SK-N-MC (cell line): Measurements from ENCODE around the gene SAMHD1.

Source experiments
- DNase-seq: peaks from one replicate; pipeline ENCODE4 v3.0.0-alpha.2; 2011; ENCODE audit warnings: low read depth, low spot score
- H3K27ac ChIP-seq: fragments of 200-600 bp; sonication (generic); 2 replicates; pipeline ENCODE4 v1.5.1; 2016; ENCODE audit warnings: mixed run types
- H3K36me3 ChIP-seq: fragments of 200-600 bp; sonication (generic); 2 replicates; pipeline ENCODE4 v1.6.1; 2017; ENCODE audit warnings: antibody characterized with exemption, low read length, mixed read lengths; ENCODE audit not compliant: insufficient read depth
- H3K4me3 ChIP-seq: fragments of 200-600 bp; sonication (generic); 2 replicates; pipeline ENCODE4 v1.5.1; 2016
- H3K9ac ChIP-seq: fragments of 200-600 bp; sonication (generic); 2 replicates; pipeline ENCODE4 v1.8.0; 2017; ENCODE audit warnings: mixed run types, mixed read lengths; ENCODE audit not compliant: insufficient read length
- H3K9me3 ChIP-seq: fragments of 200-600 bp; sonication (generic); 2 replicates; pipeline ENCODE4 v1.6.1; 2017; ENCODE audit warnings: low read depth, mild to moderate bottlenecking, antibody characterized with exemption, low read length, moderate library complexity, mixed read lengths
- EZH2 ChIP-seq: fragments of 200-600 bp; sonication (generic); IDR thresholded peaks from one replicate; pipeline ENCODE4 v1.6.1; 2017; ENCODE audit warnings: antibody characterized with exemption
- FOXP2 ChIP-seq: optimal IDR thresholded peaks from 2 replicates; pipeline ENCODE3; 2011; ENCODE audit warnings: mild to moderate bottlenecking, moderate library complexity; ENCODE audit not compliant: insufficient read depth; ENCODE audit errors: extremely low read length, control extremely low read depth
- POLR2AphosphoS5 ChIP-seq: IDR thresholded peaks from 2 replicates; pipeline ENCODE4 v1.6.1; 2012; ENCODE audit warnings: mild to moderate bottlenecking, low read depth, low read length, borderline replicate concordance

The SAMHD1 gene

DNA sequence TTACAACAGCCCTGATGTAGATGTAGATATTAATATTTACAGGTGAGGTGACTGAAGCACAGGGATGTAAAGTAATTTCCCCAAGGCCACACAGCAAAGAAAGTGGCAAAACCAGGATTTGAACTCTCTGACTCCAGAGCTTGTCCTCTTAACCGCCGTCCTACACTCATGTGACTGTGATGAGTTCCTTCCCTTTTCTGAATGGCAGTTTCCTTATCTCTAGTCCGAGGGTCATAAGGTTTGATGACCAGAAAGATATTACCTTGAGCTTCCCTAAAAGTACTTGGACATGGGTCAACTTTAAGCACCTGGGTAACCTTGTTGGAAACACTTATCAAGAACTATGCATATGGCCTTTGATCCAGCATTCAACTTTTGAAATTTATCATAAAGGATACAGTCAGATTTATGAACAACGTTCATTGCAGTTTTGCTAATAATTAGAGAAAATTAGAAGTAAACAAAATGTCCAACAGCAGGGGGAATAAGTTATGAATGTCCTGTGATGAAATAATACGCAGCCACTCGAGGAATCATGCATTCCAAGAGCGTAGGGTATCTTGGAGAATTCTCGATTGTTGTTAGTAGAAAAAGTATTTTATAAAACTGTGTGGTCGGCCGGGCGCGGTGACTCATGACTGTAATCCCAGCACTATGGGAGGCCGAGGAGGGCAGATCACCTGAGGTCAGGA is 77.9 kb downstream of the SAMHD1 start:
- H3K9ac ChIP-seq, result no peak overlapping the region
- H3K4me3 ChIP-seq, result no peak overlapping the region
- no peaks in the 10 kb centered on the region for H3K9me3 ChIP-seq
- no peak overlapping the region for H3K27ac ChIP-seq
- no peaks in the 10 kb centered on the region for H3K36me3 ChIP-seq
- TF ChIP-seq POLR2AphosphoS5, result no peak
- TF ChIP-seq FOXP2, result no peak
- no peak for TF ChIP-seq EZH2
- DNase-seq, result no peak

DNA sequence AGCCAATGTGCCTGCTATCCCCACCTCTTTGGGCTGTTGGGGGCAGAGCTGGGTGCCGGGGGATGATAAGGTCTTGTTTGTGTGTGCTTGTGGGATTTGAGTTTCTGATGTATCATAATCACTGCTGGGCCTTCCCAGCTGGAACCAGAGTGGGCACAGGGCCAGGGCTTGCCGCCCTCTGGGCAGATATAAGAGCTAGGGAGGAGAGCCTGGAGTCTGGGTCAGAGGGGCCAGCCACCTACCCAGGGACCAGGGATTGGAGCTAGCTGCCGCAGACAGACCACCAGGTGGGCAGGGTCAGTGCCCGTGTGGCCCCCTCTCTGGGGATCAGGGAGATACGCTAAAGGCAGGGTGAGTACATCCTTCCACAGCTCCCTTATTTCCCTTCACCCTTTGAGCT is 78.7 kb downstream of the SAMHD1 start:
- no peak overlapping the region for H3K4me3 ChIP-seq
- H3K9me3 ChIP-seq, result no peaks in the 10 kb centered on the region
- H3K36me3 ChIP-seq, result no peaks in the 10 kb centered on the region
- TF ChIP-seq FOXP2, result no peak
- no peak for TF ChIP-seq POLR2AphosphoS5
- no peak for TF ChIP-seq EZH2
- DNase-seq, result no peak
- H3K27ac ChIP-seq, result no peak overlapping the region
- no peak overlapping the region for H3K9ac ChIP-seq

DNA sequence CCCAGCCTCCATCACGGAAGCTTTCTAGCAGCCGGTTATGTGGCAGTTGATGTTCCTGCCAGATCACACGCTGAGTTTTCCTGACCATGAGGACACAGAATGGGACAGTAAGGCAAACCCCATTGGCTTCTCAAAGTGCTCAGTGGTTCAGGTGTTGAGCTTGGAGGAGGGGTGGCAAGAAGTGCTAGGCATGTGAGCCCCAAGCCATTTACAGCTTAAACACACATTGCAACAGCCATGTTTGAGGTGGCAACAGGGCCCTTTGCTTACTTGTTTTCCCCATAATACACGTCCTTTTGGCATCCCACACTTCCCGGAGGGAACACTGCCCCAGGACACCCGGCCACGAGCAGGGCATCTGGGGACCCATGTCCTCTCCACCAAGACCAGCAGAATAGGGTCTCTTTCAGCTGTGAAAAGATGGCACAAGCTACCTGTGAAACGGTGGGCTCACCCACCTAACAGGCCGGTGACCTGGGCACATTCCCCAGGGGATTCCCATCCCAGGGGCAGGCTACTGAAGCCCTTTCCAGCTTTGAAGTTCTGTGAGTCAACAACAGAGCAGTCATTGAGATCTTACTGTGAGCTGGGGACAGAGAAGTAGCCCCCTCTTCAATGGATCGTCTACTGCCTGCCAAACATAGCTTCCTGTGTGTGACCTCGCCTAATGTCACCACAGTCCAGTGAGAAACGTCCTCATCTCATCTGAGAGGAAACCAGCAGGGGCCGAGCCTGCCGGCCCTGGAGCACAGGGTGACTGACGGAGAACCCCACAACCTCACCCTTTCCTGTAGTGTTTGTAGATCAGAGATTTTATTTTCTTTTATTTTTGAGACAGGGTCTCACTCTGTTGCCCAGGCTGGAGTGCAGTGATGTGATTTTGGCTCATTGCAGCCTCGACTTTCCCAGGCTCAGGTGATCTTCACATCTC is 79.6 kb downstream of the SAMHD1 start:
- Histone ChIP-seq H3K27ac (no peak overlapping the region), H3K9ac (no peak overlapping the region), H3K4me3 (no peak overlapping the region), H3K36me3 (no peaks in the 10 kb centered on the region), H3K9me3 (no peaks in the 10 kb centered on the region)
- no peak for TF ChIP-seq EZH2
- TF ChIP-seq POLR2AphosphoS5, result no peak
- TF ChIP-seq FOXP2, result no peak
- DNase-seq, result no peak

DNA sequence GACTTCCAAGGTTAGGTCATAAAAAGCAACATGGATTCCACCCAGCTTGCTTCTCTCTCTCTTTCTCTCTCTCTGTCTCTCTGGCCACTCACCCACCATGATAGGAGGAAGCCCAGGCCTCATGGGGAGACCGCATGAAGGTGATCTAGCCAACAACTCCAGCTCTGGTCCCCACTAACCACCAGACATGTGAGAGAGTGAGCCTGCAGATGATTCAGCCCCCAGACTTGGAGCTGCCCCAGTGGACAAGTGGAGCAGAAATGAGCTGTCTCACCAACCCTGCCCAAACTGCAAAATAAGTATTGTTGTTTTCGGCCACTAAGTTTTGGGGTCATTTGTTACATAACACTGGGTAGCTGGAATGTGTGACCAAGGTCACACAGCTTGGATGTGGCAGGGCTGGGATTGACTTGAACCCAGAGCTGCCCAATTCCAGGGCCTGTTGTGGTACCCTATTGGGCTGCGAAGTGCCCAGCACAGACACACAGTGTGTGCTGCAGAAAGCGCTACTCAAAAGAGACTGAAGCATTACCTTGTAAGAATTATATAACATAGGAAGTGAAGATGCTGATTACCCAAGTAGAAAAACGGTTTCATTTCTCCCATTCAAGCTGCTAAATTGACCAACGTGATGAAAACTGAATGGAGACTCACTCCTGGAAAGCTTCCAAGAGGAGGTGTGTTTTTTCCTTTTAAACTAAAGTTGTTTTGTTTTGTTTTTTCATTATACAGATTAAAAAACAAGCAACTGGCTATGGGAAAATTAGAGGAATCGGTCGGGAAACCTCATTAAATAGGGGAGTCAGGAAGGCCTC is 84.6 kb downstream of the SAMHD1 start:
- no peaks in the 10 kb centered on the region for H3K36me3 ChIP-seq
- H3K9ac ChIP-seq, result no peak overlapping the region
- TF ChIP-seq EZH2 (no peak), FOXP2 (no peak), POLR2AphosphoS5 (no peak)
- no peak overlapping the region for H3K4me3 ChIP-seq
- DNase-seq, result no peak
- no peaks in the 10 kb centered on the region for H3K9me3 ChIP-seq
- H3K27ac ChIP-seq, result no peak overlapping the region

DNA sequence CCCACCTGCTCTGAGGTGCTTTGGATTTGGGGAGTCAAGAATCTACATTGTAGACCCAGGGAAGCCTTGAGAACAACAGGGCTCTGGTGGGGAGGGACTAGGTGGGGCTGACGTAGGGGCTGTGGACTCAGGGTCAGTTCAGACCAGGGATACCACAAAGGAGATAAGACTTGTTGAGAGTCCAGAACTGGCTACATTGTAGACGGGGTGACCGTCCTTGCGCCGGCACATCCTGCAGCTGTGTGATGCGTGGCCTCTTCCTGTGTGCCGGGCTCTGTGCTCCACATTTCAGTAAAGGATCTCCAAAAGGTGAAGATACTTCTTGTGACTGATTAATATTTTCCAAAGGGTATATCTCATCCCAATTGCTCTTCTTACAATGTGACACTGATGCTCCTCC is 85.3 kb downstream of the SAMHD1 start:
- DNase-seq, result no peak
- Histone ChIP-seq H3K36me3 (no peaks in the 10 kb centered on the region), H3K9me3 (no peaks in the 10 kb centered on the region), H3K4me3 (no peak overlapping the region), H3K27ac (no peak overlapping the region), H3K9ac (no peak overlapping the region)
- TF ChIP-seq POLR2AphosphoS5 (no peak), EZH2 (no peak), FOXP2 (no peak)

DNA sequence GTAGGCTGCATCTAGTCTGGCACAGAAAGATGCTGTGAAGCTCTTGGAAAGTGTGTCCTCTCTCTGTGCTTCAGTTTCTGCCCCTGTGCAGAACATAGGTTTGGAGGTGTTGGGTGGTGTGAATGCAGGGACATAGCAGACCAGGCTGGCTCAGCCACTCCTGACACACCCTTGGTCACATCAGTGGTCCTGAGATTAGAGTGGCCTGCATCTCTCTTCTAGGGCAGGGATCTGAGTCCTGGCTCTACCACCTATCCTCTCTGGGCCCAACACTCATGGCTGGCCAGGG is 85.7 kb downstream of the SAMHD1 start:
- no peak for DNase-seq
- no peaks in the 10 kb centered on the region for H3K9me3 ChIP-seq
- TF ChIP-seq POLR2AphosphoS5 (no peak), EZH2 (no peak), FOXP2 (no peak)
- H3K36me3 ChIP-seq, result no peaks in the 10 kb centered on the region
- no peak overlapping the region for H3K27ac ChIP-seq
- no peak overlapping the region for H3K9ac ChIP-seq
- H3K4me3 ChIP-seq, result no peak overlapping the region

DNA sequence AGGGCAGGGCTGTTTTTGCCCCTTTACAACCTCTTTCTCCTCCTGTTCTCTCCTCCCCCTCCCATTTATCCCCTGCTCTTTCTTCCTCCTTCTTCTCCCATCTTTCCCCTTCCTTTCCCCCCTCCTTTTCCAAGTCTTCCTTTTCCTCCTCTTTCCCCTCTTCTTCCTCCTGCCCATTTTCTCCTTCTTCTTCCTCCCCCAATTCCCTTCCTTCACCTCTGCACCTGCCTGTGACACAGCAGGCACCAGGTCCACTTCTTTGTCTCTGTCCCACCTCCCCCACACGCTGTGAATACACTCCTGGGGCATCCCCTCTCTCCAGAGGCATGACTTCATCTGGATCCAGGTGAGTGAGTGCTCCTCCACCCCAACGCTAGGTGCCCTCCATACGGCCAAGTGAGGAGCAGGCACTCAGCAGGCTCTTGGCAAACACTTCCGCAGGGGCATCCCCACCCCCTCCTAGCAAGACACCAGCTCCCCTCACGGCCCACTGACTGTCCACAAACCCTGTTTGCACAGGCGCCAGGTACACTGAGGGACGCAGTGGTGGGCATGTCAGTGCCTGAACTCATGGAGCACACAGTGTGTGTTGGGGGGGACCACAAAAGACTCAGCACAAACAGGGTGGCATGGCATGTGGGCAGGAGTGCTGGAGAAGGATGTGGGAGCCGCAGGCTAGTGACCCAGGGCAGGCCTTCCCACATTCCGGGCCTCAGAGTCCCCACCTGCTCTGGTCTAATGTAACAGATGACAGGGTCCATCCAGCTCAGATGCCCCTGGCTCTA is 86.2 kb downstream of the SAMHD1 start:
- H3K4me3 ChIP-seq, result no peak overlapping the region
- DNase-seq, result no peak

More for the DNA sequence above, 86.2 kb downstream of the SAMHD1 start:
- Histone ChIP-seq H3K27ac (no peak overlapping the region), H3K36me3 (no peaks in the 10 kb centered on the region), H3K9ac (no peak overlapping the region), H3K9me3 (no peaks in the 10 kb centered on the region)
- TF ChIP-seq EZH2, result no peak
- TF ChIP-seq FOXP2, result no peak
- no peak for TF ChIP-seq POLR2AphosphoS5
